Measurements from ENCODE around the gene TESK1.
"Not testable (repeated sequence)": the region's sequence is repeated elsewhere in the genome, so short reads cannot be mapped to it uniquely, and the experiment has no call there.

TESK1 gene

DNA sequence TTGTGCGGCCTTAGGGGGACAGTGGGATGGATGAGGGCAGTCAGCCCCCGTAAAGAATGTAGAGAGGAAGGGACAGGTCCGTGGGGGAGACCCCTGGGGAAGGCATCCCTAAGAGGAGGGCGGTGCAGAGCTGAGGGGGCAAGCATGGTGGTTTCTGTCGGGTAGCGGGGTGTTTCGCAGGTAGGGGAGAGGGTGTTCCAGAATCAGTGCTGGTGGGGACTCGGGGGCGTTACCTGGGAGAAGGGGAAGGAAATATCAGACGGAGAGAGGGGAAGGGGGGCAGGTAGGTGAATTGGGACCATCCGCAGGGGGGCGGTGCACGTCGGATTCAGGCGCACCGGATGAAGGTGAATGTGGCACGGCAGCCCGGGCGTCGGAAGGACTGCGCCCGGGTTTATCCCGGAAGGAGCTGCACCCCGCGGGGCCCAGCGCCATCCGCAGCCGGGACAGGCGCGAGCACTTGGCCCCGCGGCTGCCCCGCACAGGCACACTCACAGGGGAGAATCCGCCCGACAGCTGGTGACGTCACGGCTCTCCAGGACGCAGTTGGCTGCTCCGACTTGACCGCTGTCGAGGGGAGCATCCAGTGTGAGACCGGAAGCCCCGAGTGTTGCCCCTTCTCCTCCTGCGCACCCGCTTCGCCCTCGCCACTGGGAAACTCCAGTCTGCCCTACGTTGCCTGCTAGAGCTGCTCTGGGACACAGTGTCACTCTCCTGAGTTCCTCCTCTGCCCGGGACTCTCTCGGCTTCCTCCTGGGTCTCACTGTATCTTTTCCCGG lies 11.8 kb downstream of the TESK1 start:
- no peak for DNase-seq

DNA sequence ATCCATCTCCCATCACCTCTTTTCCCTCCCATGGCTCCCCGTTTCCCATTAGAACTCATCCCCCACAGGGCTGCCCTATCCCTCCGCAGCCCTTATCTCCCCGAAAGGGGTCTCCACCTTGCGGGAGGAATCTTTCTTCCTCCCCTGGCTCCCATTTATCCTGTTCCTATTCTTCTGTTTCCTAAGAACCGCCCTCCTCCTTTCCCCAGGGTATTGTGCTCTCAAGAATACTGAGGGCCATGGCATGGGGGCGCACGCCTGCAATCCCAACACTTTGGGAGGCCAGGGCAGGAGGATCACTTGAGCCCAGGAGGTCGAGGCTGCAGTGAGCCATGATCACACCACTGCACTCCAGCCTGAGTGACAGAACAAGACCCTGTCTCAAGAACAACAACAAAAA lies 12.5 kb downstream of the TESK1 start:
- no peak for DNase-seq

- DNase-seq = no peak
These were observed 13.3 kb downstream of the TESK1 start, which contains the start of gene CD72 for GRCh38 chr9:35618325-35618727. CD72 (minus strand) TSS chr9:35618413; CDS start chr9:35618303, 110 bp downstream.

GRCh38 chr9:35618854-35619799 lies 14.1 kb downstream of the TESK1 start:
- no peak for DNase-seq

GRCh38 chr9:35619800-35620158 lies 14.7 kb downstream of the TESK1 start:
- no peak for DNase-seq

DNA sequence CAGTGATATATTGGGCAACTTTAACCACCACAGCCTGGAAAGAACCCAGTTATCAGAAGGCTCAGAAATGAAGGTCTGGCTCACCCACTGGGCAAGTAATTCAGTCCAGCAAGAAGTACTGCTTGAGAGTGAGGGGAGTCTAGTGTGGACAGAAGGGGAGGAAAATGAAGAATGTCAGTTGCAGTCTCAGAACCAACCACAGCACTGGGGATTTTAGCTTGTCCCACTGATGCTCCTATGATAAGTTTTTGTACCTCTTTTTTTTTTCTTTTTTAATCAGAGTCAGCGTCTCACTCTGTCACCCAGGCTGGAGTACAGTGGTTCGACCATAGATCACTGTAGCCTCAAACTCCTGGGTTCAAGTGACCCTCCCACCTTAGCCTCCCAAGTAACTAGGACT lies 22.5 kb downstream of the TESK1 start:
- no peak for DNase-seq

DNA sequence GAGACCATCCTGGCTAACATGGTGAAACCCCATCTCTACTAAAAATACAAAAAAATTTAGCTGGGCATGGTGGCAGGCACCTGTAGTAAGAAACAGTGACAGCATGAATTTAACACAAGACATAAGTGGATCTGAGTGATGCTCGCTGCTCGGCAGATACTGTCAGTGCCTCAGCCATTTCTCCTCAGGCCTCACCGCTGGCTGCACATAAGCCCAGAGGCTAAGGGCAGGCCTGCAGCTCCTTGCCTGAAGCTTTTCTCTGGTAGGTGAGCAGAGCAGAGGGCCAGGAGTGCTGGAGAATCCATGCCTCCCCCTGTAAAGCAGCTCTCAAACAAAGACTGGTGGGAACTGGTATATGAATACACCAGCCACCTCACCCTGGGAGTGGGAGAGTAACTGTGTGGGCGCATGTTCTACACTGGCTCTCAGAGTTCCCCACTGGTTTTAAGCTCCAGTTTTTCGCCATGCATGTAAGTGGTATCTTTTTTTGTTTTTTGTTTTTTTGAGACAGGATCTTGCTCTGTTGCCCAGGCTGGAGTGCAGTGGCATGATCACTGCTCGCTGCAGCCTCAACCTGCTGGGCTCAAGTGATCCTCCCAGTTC lies 23.4 kb downstream of the TESK1 start:
- no peak for DNase-seq

DNA sequence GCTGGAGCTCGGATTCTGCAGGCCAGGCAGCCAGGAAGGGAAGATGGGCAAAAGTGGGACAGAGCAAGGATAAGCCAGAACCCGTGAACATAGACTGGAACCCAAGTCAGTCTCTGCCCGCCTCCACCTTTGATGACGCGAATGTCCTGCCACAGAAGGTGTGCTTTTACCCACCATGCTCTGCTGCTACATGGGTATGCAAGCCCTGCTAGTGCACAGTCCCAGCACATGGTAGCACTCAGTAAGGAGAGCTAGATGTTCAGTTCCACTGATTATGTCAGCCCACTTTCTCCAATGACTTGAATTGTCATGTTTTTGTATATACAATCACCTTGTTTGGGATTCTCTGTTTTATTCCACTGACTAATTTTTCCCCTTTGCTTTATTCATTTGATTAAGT lies 24.5 kb downstream of the TESK1 start:
- no peak for DNase-seq

DNA sequence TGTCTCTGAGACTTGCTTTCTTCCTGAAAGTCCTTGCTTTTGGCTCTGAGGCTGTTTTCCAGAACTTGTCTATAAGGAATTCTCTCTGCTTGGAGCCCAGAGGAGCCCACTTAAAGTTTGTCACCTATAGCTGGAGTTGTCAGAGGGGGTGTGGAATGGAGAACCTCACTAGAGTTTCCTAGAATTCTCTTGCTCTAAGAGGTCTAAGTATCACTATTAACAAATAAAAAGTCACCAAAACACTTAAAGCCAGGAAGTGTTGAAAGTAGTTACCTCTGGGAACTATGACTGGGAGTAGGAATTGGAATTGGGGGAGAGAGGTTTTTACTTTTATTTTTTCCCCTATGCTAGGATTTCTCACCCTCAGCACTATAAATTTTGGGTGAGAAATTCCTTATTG lies 30.7 kb downstream of the TESK1 start:
- no peak for DNase-seq

- DNase-seq = no peak
These were observed 31.2 kb downstream of the TESK1 start for GRCh38 chr9:35636135-35636876.

DNA sequence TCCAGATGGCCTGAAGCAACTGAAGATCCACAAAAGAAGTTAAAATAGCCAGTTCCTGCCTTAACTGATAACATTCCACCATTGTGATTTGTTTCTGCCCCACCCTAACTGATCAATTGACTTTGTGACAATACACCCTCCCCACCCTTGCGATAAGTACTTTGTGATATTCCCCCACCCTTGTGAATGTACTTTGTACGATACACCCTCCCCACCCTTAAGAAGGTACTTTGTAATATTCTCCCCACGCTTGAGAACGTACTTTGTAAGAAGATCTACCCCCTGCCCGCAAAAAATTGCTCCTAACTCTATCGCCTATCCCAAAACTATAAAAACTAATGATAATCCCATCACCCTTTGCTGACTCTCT lies 31.8 kb downstream of the TESK1 start:
- not testable (repeated sequence) for DNase-seq

DNA sequence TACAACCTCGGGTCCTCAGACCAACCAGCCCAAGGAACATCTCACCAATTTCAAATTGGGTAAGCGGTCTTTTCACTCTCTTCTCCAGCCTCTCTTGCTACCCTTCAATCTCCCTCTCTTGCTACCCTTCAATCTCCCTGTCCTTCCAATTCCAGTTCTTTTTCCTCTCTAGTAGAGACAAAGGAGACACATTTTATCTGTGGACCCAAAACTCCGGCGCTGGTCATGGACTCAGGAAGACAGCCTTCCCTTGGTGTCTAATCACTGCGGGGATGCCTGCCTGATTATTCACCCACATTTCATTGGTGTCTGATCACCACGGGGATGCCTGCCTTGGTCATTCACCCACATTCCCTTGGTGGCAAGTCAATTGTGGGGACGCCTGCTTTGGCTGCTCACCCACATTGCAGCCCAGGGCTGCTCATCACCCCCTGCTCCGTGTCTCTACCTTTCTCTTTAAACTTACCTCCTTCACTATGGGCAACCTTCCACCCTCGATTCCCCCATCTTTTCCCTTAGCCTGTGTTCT lies 32.4 kb downstream of the TESK1 start:
- DNase-seq = not testable (repeated sequence)

DNA sequence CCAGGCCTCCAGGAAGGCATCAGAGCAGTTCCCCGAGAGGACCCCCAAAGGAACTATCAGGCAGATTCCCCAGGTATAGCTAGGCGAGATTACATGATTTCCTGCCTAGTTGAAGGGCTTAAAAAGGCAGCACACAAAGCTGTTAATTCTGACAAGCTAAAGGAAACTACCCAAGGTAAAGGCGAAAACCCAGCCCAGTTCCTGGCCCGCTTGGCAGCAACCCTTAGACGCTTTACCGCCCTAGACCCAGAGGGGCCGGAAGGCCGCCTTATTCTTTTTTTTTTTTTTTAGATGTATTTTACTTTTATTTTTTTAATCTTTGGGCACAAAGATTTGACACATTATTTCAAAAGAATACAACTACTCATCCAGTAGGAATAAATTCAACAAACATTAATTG lies 33.7 kb downstream of the TESK1 start:
- not testable (repeated sequence) for DNase-seq

DNA sequence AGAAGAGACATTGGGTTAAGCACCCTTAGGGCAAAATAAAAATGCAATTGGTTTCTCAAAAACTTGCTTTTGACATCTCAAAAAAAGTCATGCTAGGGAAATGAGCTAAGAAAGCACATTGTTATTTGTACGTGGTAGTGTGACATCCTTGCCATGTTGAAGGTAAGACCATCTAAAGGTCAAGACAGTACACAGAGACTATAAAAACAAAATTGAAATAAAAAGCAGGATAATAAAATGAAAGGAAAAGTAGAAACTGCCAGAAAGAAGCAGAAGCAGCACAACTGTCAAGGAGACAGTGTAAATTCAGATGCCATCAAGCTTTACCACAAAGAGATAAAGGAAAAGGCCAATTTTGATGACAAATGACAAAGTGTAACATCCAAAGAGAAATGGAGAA lies 34.2 kb downstream of the TESK1 start:
- DNase-seq = not testable (repeated sequence)

- DNase-seq = no peak
These were observed 34.6 kb downstream of the TESK1 start for GRCh38 chr9:35639631-35640030.

GRCh38 chr9:35640431-35640830 lies 35.4 kb downstream of the TESK1 start:
- DNase-seq = not testable (repeated sequence)

DNA sequence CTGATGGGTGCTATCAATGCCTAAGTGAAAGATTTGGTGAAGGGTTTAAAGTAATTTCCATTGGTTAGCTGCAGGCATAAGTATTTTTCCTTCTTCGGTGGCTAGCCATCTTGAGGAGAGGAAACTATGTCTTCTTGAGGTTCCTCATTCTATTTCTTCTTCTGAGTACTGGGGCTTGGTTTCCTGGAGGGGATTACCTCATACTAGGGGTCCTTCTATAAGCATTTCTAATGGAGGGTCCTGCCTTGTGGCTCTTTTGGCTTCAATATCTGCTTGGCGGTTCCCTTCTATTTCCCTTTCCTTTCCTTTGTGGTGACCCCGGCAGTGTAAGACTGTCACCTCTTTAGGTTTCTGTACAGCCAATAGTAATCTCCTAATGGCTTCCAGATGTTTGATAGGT lies 36.4 kb downstream of the TESK1 start:
- DNase-seq = not testable (repeated sequence)

DNA sequence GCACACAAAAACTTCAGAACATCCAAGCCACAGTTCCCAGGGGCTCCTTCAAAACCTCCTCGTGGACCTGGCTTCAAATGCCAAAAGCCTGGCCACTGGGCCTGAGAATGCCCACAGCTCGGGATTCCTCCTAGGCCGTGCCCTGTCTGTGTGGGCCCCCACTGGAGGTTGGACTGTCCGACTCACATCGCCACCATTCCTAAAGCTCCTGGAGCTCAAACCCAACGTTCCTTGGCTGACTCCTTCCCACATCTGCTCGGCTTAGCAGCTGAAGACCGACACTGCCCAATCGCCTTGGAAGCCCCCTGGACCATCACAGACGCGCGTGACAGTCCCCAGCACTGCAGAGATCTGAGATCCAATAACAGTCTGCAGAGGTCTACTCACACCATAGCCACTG lies 38.0 kb downstream of the TESK1 start:
- no peak for DNase-seq

- DNase-seq = not testable (repeated sequence)
These were observed 40.7 kb downstream of the TESK1 start for GRCh38 chr9:35645736-35646135.

GRCh38 chr9:35646153-35646532 lies 41.1 kb downstream of the TESK1 start:
- DNase-seq = peak; percentile 57

- peak; percentile 84 for DNase-seq
These were observed 41.6 kb downstream of the TESK1 start for GRCh38 chr9:35646533-35647265.
